B cell (primary cell): ENCODE results near the gene FOXD1. TPM values are rescaled to one million over a fixed set of nuclear protein-coding genes. Genes with fewer than 3 reads are reported as not detected.

Experiments
- ATAC-seq: fragments of 200-7000 bp; cut with Tn5 transposase; one replicate; pipeline ENCODE4 v1.10.0; 2021; ENCODE audit warnings: low read depth, mild to moderate bottlenecking, moderate number of reproducible peaks, moderate library complexity
- CTCF ChIA-PET: fragments of 350-600 bp; sonication (Branson Sonifier 250); formaldehyde crosslinking; loops from one replicate; lab custom pipeline; 2021; ENCODE audit warnings: antibody characterized with exemption, inconsistent platforms; lab: Charles Lee
- POLR2A ChIA-PET: fragments of 350-600 bp; sonication (Branson Sonifier 250); formaldehyde crosslinking; loops from one replicate; lab custom pipeline; 2021; ENCODE audit warnings: antibody characterized with exemption; lab: Charles Lee
- DNase-seq: peaks from one replicate; pipeline ENCODE4 v3.0.0; 2013
- H2AFZ ChIP-seq: 2 replicates; pipeline ENCODE4 v1.6.1; 2012; ENCODE audit warnings: mild to moderate bottlenecking, low read depth, low read length; ENCODE audit not compliant: insufficient read depth, poor library complexity, severe bottlenecking
- H3K27ac ChIP-seq, 2 donors: 1 replicate in 1 of 2; 2 replicates in 1 of 2; pipeline ENCODE4 v1.5.1; 2012 to 2013; ENCODE audit warnings: low read length in 2 of 2, mild to moderate bottlenecking in 2 of 2, moderate library complexity in 1 of 2
- H3K27me3 ChIP-seq, 4 experiments: fragments of 200-600 bp in 1 of 4; sonication (generic) in 1 of 4; replicated peaks in 1 of 4; 1 replicate in 2 of 4; 2 replicates in 2 of 4; pipeline versions ENCODE4 v1.6.1 to v1.7.0; 2013 to 2016; ENCODE audit warnings: low read length in 3 of 4, mild to moderate bottlenecking in 2 of 4, mixed read lengths in 1 of 4, moderate library complexity in 1 of 4; ENCODE audit not compliant: insufficient read depth in 4 of 4, control insufficient read depth in 3 of 4; ENCODE audit errors: control extremely low read depth in 1 of 4
- H3K36me3 ChIP-seq, 2 experiments: replicated peaks in 1 of 2; 1 replicate in 1 of 2; 2 replicates in 1 of 2; pipeline versions ENCODE4 v1.6.1 to v1.7.1; 2013; ENCODE audit warnings: low read length in 1 of 2; ENCODE audit not compliant: insufficient read depth in 2 of 2, control insufficient read depth in 1 of 2; ENCODE audit errors: control extremely low read depth in 1 of 2, extremely low read depth in 1 of 2
- H3K4me1 ChIP-seq, 2 donors: fragments of 200-600 bp in 1 of 2; sonication (generic) in 1 of 2; 1 replicate in 1 of 2; 2 replicates in 1 of 2; pipeline versions ENCODE4 v1.5.1 to v1.6.1; 2013 to 2017; ENCODE audit warnings: low read length in 2 of 2; ENCODE audit not compliant: control insufficient read depth in 2 of 2, insufficient read depth in 2 of 2
- H3K4me2 ChIP-seq: replicated peaks from 2 replicates; pipeline ENCODE3; 2012; ENCODE audit warnings: mild to moderate bottlenecking, low read depth, low read length; ENCODE audit not compliant: poor library complexity, severe bottlenecking
- H3K4me3 ChIP-seq, 5 experiments: fragments of 200-600 bp in 1 of 5; sonication (generic) in 1 of 5; 1 replicate in 3 of 5; 2 replicates in 2 of 5; pipeline versions ENCODE4 v1.5.1 to v1.7.0; 2011 to 2016; ENCODE audit warnings: low read length in 4 of 5, mild to moderate bottlenecking in 4 of 5, low read depth in 2 of 5, control low read depth in 1 of 5, moderate library complexity in 1 of 5; ENCODE audit not compliant: insufficient read depth in 1 of 5; ENCODE audit errors: control extremely low read depth in 1 of 5, extremely low read depth in 1 of 5
- H3K79me2 ChIP-seq: fragments of 200-600 bp; sonication (generic); one replicate; pipeline ENCODE4 v1.6.0; 2016; ENCODE audit warnings: low read length; ENCODE audit not compliant: control insufficient read depth, insufficient read depth
- H3K9ac ChIP-seq: fragments of 200-600 bp; sonication (generic); 2 replicates; pipeline ENCODE4 v1.6.1; 2017; ENCODE audit warnings: mild to moderate bottlenecking, low read length, moderate library complexity
- H3K9me3 ChIP-seq, 3 donors: one replicate each; pipeline versions ENCODE4 v1.6.1 to v1.7.1; 2013; ENCODE audit warnings: low read length in 2 of 3; ENCODE audit not compliant: control insufficient read depth in 2 of 3, insufficient read depth in 1 of 3; ENCODE audit errors: control extremely low read depth in 1 of 3
- H4K20me1 ChIP-seq: 2 replicates; pipeline ENCODE4 v1.6.0; 2012; ENCODE audit warnings: mild to moderate bottlenecking, low read length; ENCODE audit not compliant: insufficient read depth, control insufficient read depth, poor library complexity, severe bottlenecking
- H3K27ac Mint-ChIP-seq: one replicate; pipeline ENCODE4 v1.8.0; 2021; ENCODE audit warnings: mixed read lengths
- H3K27me3 Mint-ChIP-seq: one replicate; pipeline ENCODE4 v1.8.0; 2021; ENCODE audit warnings: mixed read lengths
- H3K4me1 Mint-ChIP-seq: one replicate; pipeline ENCODE4 v1.8.0; 2021; ENCODE audit warnings: mixed read lengths
- H3K4me3 Mint-ChIP-seq: one replicate; pipeline ENCODE4 v1.8.0; 2021; ENCODE audit warnings: mixed read lengths
- H3K9me3 Mint-ChIP-seq: one replicate; pipeline ENCODE4 v1.8.0; 2022; ENCODE audit warnings: mixed read lengths; ENCODE audit not compliant: insufficient read depth
- CTCF ChIP-seq: fragments of 200-600 bp; IDR thresholded peaks from one replicate; pipeline ENCODE4 v1.8.0; 2022; ENCODE audit warnings: antibody characterized with exemption, mild to moderate bottlenecking
- EZH2 ChIP-seq: IDR thresholded peaks from 2 replicates; pipeline ENCODE4 v1.6.1; 2012; ENCODE audit warnings: borderline replicate concordance, low read depth, mild to moderate bottlenecking, moderate library complexity, low read length; ENCODE audit not compliant: insufficient read depth, poor library complexity, severe bottlenecking
- WGBS: methylation state at CpG from one replicate; pipeline ENCODE4 v1.1.5; 2013; ENCODE audit warnings: missing lambda C conversion rate; ENCODE audit not compliant: insufficient coverage; 5-methylcytosine and 5-hydroxymethylcytosine counted together
- intact Hi-C: fragments of 100-400 bp; cut with micrococcal nuclease; formaldehyde crosslinking; loops from one replicate; pipeline ENCODE4 v1.10.0; 2022
- polyA minus RNA-seq: library from RNA; depleted of rRNA, polyadenylated mRNA; stranded (reverse); fragments of >200 nt; gene quantifications from 2 replicates; pipeline ENCODE4 v1.2.3, GENCODE V29; 2012
- polyA plus RNA-seq: library from polyadenylated mRNA; depleted of rRNA; stranded (reverse); fragments of >200 nt; gene quantifications from 2 replicates; pipeline ENCODE4 v1.2.3, GENCODE V29; 2012
- total RNA-seq, 2 donors: library from RNA; stranded (reverse); fragments of 120-200 nt in 1 of 2; gene quantifications; 1 replicate in 1 of 2; 2 replicates in 1 of 2; pipeline versions ENCODE4 v1.2.3 to v1.2.4, GENCODE V29; 2013 to 2022

The FOXD1 gene
- 0.44 and 0.49 TPM in 2 replicates for total RNA-seq
- 0.12 TPM for total RNA-seq (2013)
- polyA plus RNA-seq, result 0.17 and 0.34 TPM in 2 replicates
- 0.50 and 0.51 TPM in 2 replicates for polyA minus RNA-seq

- H3K36me3 ChIP-seq, result no peaks in the 10 kb centered on the region
- ATAC-seq, result peak; percentile 56
- POLR2A ChIA-PET, result no interaction called here
- CTCF ChIA-PET, result no interaction called here
- peak within 1 kb of the TSS; percentile 79 for H3K27ac Mint-ChIP-seq
- peaks cover 9 to 85% (median 72%) of the 10 kb centered on the region in 4 experiments for H3K27me3 ChIP-seq
- H3K4me1 ChIP-seq, result peaks cover 25 to 60% of the 10 kb centered on the region in 2 donors
- DNase-seq, result peak; percentile 74
- TF ChIP-seq CTCF (no peak), EZH2 (no peak)
- H3K4me2 ChIP-seq, result peak within 1 kb of the TSS; percentile 81
- H3K79me2 ChIP-seq, result no peaks in the 10 kb centered on the region
- H3K9me3 Mint-ChIP-seq, result peaks cover 5% of the 10 kb centered on the region
- H3K27ac ChIP-seq, result no peak within 1 kb of the TSS
- peak within 1 kb of the TSS; percentile 65 for H3K9ac ChIP-seq
- 3% methylated on average over 53 of the region's 59 CpGs for WGBS
- H2AFZ ChIP-seq, result peak within 1 kb of the TSS; percentile 81
- intact Hi-C loops, result loop anchor here (5.0 kb wide), 1 partner anchor 491 kb away; the partner anchor contains the start of gene FCHO2
- H3K4me3 ChIP-seq, result peak within 1 kb of the TSS; percentile 26 to 61 (median 55)
- peaks cover 1 to 53% (median 22%) of the 10 kb centered on the region in 3 donors for H3K9me3 ChIP-seq
- no peaks in the 10 kb centered on the region for H4K20me1 ChIP-seq
- peak within 1 kb of the TSS; percentile 94 for H3K4me3 Mint-ChIP-seq
- peaks cover 61% of the 10 kb centered on the region for H3K27me3 Mint-ChIP-seq
- H3K4me1 Mint-ChIP-seq, result peaks cover 22% of the 10 kb centered on the region
Measured at GRCh38 chr5:73448463-73449136, at the start of gene FOXD1. Gene FOXD1 (minus strand): TSS chr5:73448777. CDS start chr5:73448362, 415 bp downstream.
